HUES64 (cell line): ENCODE results near the gene UNC13C.

ENCODE experiments used
- H3K27ac ChIP-seq: 2 replicates; pipeline ENCODE4 v1.7.0; 2013; ENCODE audit warnings: low read depth, low read length, inconsistent platforms
- H3K27me3 ChIP-seq: 2 replicates; pipeline ENCODE4 v1.6.1; 2013; ENCODE audit warnings: mild to moderate bottlenecking, low read length; ENCODE audit not compliant: insufficient read depth
- H3K36me3 ChIP-seq: 2 replicates; pipeline ENCODE4 v1.6.1; 2013; ENCODE audit warnings: mild to moderate bottlenecking, low read length; ENCODE audit not compliant: insufficient read depth
- H3K4me1 ChIP-seq: 2 replicates; pipeline ENCODE4 v1.6.1; 2013; ENCODE audit warnings: mild to moderate bottlenecking, low read length, moderate library complexity; ENCODE audit not compliant: insufficient read depth
- H3K4me3 ChIP-seq: 2 replicates; pipeline ENCODE4 v1.5.1; 2013; ENCODE audit warnings: mild to moderate bottlenecking, low read length, moderate library complexity
- H3K9ac ChIP-seq: 2 replicates; pipeline ENCODE4 v1.6.1; 2013; ENCODE audit warnings: mild to moderate bottlenecking, low read depth, low read length
- H3K9me3 ChIP-seq: 2 replicates; pipeline ENCODE4 v1.6.1; 2013; ENCODE audit warnings: low read depth, low read length; ENCODE audit not compliant: insufficient read depth
- WGBS: fragments of 150-250, 120-280 bp; methylation state at CpG from one replicate; pipeline ENCODE4 v1.1.7; 2013; ENCODE audit warnings: missing lambda C conversion rate; 5-methylcytosine and 5-hydroxymethylcytosine counted together

The UNC13C gene

DNA sequence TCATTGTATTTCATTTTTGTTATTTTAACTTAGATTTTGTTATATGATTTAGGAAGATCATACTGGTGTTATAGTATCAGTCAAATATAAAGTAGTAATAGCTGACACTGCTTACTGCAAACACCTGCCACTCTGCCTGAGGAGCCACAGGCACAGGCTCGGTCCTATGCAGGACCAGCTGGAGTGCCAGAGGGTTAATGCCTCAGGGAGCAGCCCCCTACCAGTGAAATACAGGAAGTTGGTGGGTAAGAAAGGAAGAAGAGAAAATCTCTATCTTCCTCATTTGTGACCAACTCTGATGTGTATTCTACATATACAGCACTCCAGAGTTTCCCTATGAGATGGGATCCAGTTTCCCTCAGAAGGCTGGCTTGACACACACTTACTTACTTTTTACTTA lies 593.3 kb downstream of the UNC13C start:
- Histone ChIP-seq H3K27ac (no peak overlapping the region), H3K9ac (no peak overlapping the region), H3K36me3 (no peaks in the 10 kb centered on the region), H3K9me3 (no peaks in the 10 kb centered on the region), H3K27me3 (no peaks in the 10 kb centered on the region), H3K4me1 (no peaks in the 10 kb centered on the region), H3K4me3 (no peak overlapping the region)
- WGBS = 80% methylated on average over 1 of the region's 1 CpG

- Histone ChIP-seq H3K27me3 (no peaks in the 10 kb centered on the region), H3K9ac (no peak overlapping the region), H3K36me3 (no peaks in the 10 kb centered on the region), H3K9me3 (no peaks in the 10 kb centered on the region), H3K4me1 (peaks cover 5% of the 10 kb centered on the region; the same call in 1 of the 2 replicates), H3K4me3 (no peak overlapping the region), H3K27ac (no peak overlapping the region)
- 91% methylated on average over 1 of the region's 1 CpG for WGBS
Measured at GRCh38 chr15:54575586-54575985, 597.3 kb downstream of the UNC13C start.

- Histone ChIP-seq H3K27me3 (no peaks in the 10 kb centered on the region), H3K9ac (no peak overlapping the region), H3K4me3 (no peak overlapping the region), H3K36me3 (no peaks in the 10 kb centered on the region), H3K9me3 (no peaks in the 10 kb centered on the region), H3K27ac (no peak overlapping the region), H3K4me1 (peaks cover 5% of the 10 kb centered on the region; the same call in 1 of the 2 replicates)
- WGBS = 91% methylated on average over 3 of the region's 4 CpGs
Measured at GRCh38 chr15:54576298-54576935, 598.2 kb downstream of the UNC13C start.

DNA sequence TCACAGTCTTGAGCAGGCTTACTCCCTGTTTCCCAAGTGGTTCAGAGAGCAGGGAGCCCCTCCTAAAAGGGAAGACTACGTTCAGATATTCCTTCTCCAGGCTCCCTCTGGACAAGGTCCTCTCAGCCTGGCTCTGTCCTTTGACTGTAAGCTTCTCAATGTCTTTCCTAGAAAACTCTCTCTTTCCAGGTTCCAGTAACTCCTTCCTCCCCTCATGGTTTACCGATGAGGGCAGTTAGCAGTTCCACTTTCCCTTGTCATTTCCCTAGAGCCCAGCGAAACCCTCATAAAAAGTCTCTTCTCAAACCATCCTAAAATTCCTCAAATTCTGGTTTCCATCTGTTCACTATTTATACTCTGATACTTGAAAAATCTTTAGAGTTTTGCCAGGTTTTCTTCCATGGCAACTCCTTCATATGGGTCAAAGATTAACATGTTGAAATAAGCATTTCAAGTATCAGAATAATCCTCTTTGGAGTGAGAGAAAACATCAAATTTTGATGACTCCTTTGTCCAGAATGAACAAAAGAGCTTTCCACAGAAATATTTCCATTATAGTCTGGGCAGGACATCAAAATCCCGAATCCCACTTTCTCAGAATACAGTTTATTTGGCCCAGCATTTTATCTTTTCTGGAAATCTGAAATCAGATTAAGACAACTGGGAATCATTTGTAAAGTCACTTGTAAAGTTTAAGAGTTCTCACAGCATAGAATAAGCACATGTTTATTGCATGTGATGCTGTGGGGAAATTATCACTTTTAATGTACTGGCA lies 599.4 kb downstream of the UNC13C start:
- Histone ChIP-seq H3K9ac (no peak overlapping the region), H3K4me1 (peaks cover 5% of the 10 kb centered on the region; the same call in 1 of the 2 replicates), H3K27ac (no peak overlapping the region), H3K4me3 (no peak overlapping the region), H3K27me3 (no peaks in the 10 kb centered on the region), H3K36me3 (no peaks in the 10 kb centered on the region), H3K9me3 (no peaks in the 10 kb centered on the region)
- 84% methylated on average over 4 of the region's 4 CpGs for WGBS

GRCh38 chr15:54579855-54580254 lies 601.6 kb downstream of the UNC13C start:
- 95% methylated on average over 6 of the region's 6 CpGs for WGBS
- no peak overlapping the region for H3K4me3 ChIP-seq

GRCh38 chr15:54580643-54581042 lies 602.4 kb downstream of the UNC13C start:
- Histone ChIP-seq H3K9me3 (no peaks in the 10 kb centered on the region), H3K9ac (no peak overlapping the region), H3K27me3 (no peaks in the 10 kb centered on the region), H3K27ac (no peak overlapping the region), H3K4me1 (peaks cover 5% of the 10 kb centered on the region; the same call in 1 of the 2 replicates), H3K4me3 (no peak overlapping the region), H3K36me3 (no peaks in the 10 kb centered on the region)
- WGBS = 77% methylated on average over 2 of the region's 2 CpGs

More at GRCh38 chr15:54579855-54580254, 601.6 kb downstream of the UNC13C start:
- Histone ChIP-seq H3K36me3 (no peaks in the 10 kb centered on the region), H3K9me3 (no peaks in the 10 kb centered on the region), H3K9ac (no peak overlapping the region), H3K27me3 (no peaks in the 10 kb centered on the region), H3K27ac (no peak overlapping the region), H3K4me1 (peaks cover 5% of the 10 kb centered on the region; the same call in 1 of the 2 replicates)

DNA sequence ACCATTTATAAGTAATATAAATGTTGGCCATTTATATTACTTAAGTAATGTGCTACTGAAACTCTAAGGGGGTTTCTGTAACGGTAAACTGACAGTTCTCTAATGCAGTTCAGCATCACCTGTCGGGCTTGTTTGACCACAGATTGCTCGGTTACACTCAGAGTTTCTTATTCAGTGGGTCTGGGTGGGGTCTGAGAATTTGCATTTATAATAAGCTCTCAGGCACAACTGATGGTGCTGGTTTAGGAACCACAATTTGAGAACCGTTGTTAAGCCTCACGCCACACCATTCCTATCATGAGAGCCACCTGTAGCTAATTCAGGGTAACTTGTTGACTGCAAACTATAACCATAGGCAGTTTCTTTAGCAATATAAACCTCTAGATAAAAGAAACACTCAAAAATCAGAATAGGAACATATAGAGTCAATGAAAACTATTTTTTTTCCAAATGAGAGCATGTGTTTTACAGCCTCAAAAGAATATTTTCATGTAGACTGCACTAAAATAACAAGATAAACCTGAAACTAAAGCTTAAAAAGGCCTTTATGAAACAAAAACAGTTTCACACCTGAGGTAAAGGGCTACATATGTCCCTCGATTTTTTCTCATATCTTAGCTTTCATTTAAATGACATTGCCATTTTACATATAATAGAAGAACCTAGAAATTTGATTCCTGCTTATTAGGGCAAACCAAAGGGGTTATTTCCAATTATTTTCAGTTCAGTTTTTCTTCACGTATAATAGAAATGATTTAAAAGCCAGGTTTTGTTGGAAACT lies 604.8 kb downstream of the UNC13C start:
- no peak overlapping the region for H3K27ac ChIP-seq
- H3K4me3 ChIP-seq = no peak overlapping the region
- no peaks in the 10 kb centered on the region for H3K27me3 ChIP-seq
- H3K36me3 ChIP-seq = no peaks in the 10 kb centered on the region
- no peak overlapping the region for H3K9ac ChIP-seq
- no peaks in the 10 kb centered on the region for H3K4me1 ChIP-seq
- WGBS = 95% methylated on average over 7 of the region's 7 CpGs
- no peaks in the 10 kb centered on the region for H3K9me3 ChIP-seq

GRCh38 chr15:54585063-54585462 lies 606.8 kb downstream of the UNC13C start:
- no peak overlapping the region for H3K4me3 ChIP-seq
- H3K9ac ChIP-seq = no peak overlapping the region
- 82% methylated on average over 3 of the region's 3 CpGs for WGBS

DNA sequence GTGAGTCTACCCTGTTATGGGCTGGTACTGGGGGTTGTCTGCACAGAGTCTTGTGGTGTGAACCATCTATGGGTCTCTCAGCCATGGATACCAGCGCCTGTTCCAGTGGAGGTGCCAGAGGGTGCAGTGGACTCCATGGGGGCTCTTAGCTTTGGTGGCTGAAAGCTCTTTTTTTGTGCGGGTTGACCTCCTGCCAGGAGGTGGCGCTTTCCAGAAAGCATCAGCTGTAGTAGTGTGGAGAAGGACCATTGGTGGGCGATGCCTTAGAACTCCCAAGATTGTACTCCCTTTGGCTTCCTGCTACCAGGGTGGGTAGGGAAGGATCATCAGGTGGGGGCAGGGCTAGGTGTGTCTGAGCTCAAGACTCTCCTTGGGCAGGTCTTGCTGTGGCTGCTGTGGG lies 615.9 kb downstream of the UNC13C start:
- H3K27me3 ChIP-seq = no peaks in the 10 kb centered on the region
- no peak overlapping the region for H3K27ac ChIP-seq
- H3K36me3 ChIP-seq = no peaks in the 10 kb centered on the region
- no peaks in the 10 kb centered on the region for H3K4me1 ChIP-seq
- WGBS = 96% methylated on average over 4 of the region's 4 CpGs
- no peaks in the 10 kb centered on the region for H3K9me3 ChIP-seq
- no peak overlapping the region for H3K9ac ChIP-seq
- H3K4me3 ChIP-seq = no peak overlapping the region

More at GRCh38 chr15:54585063-54585462, 606.8 kb downstream of the UNC13C start:
- Histone ChIP-seq H3K4me1 (no peaks in the 10 kb centered on the region), H3K36me3 (no peaks in the 10 kb centered on the region), H3K27ac (no peak overlapping the region), H3K27me3 (no peaks in the 10 kb centered on the region), H3K9me3 (no peaks in the 10 kb centered on the region)

DNA sequence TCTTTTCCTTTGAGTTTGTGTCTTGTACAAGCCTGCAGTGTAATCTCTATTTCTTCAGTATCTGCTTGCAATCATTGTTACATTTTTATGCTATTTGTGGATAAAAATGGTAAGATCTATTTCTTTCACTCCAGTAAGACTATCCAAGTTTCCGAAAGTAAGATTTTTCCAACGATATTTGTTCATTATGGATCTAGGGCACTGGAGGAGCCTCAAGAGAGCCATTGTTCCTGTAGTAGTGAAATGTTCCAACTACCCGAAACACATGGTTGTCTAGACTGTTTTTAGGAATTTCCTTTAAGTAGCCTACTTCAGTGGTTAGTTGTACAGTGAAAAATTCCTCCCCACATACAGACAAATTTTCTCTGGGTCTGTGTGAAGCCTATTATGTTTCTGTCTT lies 621.1 kb downstream of the UNC13C start:
- H3K9ac ChIP-seq = no peak overlapping the region
- WGBS = 89% methylated on average over 3 of the region's 3 CpGs
- peaks cover 17% of the 10 kb centered on the region for H3K4me1 ChIP-seq
- no peaks in the 10 kb centered on the region for H3K36me3 ChIP-seq
- H3K27ac ChIP-seq = no peak overlapping the region
- H3K27me3 ChIP-seq = no peaks in the 10 kb centered on the region; the same call in 1 of the 2 replicates
- H3K4me3 ChIP-seq = no peak overlapping the region
- no peaks in the 10 kb centered on the region for H3K9me3 ChIP-seq

GRCh38 chr15:54605043-54605442 lies 626.8 kb downstream of the UNC13C start:
- 34% methylated on average over 2 of the region's 2 CpGs for WGBS
- no peak overlapping the region for H3K4me3 ChIP-seq

More at GRCh38 chr15:54605043-54605442, 626.8 kb downstream of the UNC13C start:
- Histone ChIP-seq H3K4me1 (peaks cover 32% of the 10 kb centered on the region), H3K27ac (no peak overlapping the region), H3K36me3 (no peaks in the 10 kb centered on the region), H3K27me3 (no peaks in the 10 kb centered on the region; the same call in 1 of the 2 replicates), H3K9ac (no peak overlapping the region), H3K9me3 (no peaks in the 10 kb centered on the region)
